ENCODE measurements around the gene RAB3GAP2.

Gene RAB3GAP2

DNA sequence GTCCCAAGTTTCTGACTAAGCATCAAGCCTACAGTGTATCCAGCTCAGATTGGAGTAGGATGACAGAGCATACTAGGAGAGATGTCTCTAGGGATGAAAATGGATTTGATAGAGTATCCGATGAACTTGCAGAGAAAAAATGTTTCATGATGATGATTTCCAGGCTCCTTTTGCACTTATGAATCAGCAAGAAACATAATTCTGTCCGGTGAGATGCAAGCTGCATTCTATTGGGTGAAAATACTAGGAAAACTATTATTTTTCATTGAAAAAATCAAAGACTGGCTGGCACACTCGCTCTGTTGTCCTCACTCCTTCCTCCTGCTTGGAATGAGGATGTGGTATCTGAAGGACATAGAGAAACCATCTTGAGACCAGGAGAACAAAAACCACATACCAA is 35.4 kb upstream of the RAB3GAP2 start:
- FAIRE-seq, result no peak
- DNase-seq (ENCODE audit: insufficient read length, low spot score), result no peak
- TF ChIP-seq POLR2AphosphoS5 (IDR thresholded peaks at IDR 0.05; ENCODE audit: low read depth, low read length), result no peak
- TF ChIP-seq POLR2A (IDR thresholded peaks at IDR 0.05; ENCODE audit: low read depth, low read length), result no peak
- TF ChIP-seq TAF1 (IDR thresholded peaks at IDR 0.05; ENCODE audit: low read depth, low read length), result no peak
- TF ChIP-seq POU2F2 (IDR thresholded peaks at IDR 0.05; ENCODE audit: low read depth, low read length), result no peak
- TF ChIP-seq SPI1 (IDR thresholded peaks at IDR 0.05; ENCODE audit: low read depth, low read length), result no peak
- TF ChIP-seq PAX5 (IDR thresholded peaks at IDR 0.05; ENCODE audit: insufficient read depth, low read length, severe bottlenecking), result no peak

DNA sequence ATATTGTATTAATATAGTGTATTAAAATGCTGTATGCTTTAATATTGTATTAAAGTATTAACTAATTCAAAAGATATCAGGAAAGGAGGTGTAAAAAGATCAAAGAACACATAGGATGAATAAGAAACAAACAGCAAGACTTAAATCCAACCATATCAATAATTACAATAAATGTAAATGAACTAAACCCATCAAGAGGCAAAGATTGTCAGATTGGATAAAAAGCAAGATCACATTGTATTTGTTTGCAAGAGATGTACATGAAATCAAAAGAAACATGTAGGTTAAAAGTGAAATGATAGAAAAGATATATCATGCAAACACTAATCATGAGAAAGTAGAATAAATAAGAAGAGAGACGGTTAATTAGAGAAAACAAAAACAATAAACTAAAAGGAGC is 34.1 kb upstream of the RAB3GAP2 start:
- no peak for TF ChIP-seq POLR2AphosphoS5 (IDR thresholded peaks at IDR 0.05; ENCODE audit: low read depth, low read length)
- TF ChIP-seq TAF1 (IDR thresholded peaks at IDR 0.05; ENCODE audit: low read depth, low read length), result no peak
- no peak for TF ChIP-seq SPI1 (IDR thresholded peaks at IDR 0.05; ENCODE audit: low read depth, low read length)
- TF ChIP-seq POU2F2 (IDR thresholded peaks at IDR 0.05; ENCODE audit: low read depth, low read length), result no peak
- TF ChIP-seq POLR2A (IDR thresholded peaks at IDR 0.05; ENCODE audit: low read depth, low read length), result no peak
- no peak for TF ChIP-seq PAX5 (IDR thresholded peaks at IDR 0.05; ENCODE audit: insufficient read depth, low read length, severe bottlenecking)
- DNase-seq (ENCODE audit: insufficient read length, low spot score) (no peak), FAIRE-seq (no peak)

DNA sequence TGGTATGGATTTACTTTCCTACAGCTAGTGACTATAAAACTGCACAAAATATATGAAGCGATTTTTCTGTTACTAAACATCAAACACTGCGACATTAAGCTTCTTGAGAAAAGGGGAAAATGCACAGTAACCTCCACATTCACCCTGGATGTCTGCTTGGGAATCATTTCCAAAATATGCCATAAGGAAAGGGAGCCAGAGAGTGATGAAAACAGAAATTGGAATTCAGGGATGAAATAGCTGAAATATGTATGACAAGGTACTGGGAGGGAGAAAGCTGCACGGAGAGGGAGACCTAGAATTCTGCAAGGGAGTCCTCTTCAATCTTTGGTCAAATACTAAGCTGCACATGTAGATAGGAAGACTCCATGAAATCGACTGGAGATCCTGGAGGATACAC is 31.6 kb upstream of the RAB3GAP2 start:
- no peak for TF ChIP-seq SPI1 (IDR thresholded peaks at IDR 0.05; ENCODE audit: low read depth, low read length)
- no peak for TF ChIP-seq POLR2A (IDR thresholded peaks at IDR 0.05; ENCODE audit: low read depth, low read length)
- TF ChIP-seq TAF1 (IDR thresholded peaks at IDR 0.05; ENCODE audit: low read depth, low read length), result no peak
- no peak for TF ChIP-seq PAX5 (IDR thresholded peaks at IDR 0.05; ENCODE audit: insufficient read depth, low read length, severe bottlenecking)
- no peak for TF ChIP-seq POU2F2 (IDR thresholded peaks at IDR 0.05; ENCODE audit: low read depth, low read length)
- TF ChIP-seq POLR2AphosphoS5 (IDR thresholded peaks at IDR 0.05; ENCODE audit: low read depth, low read length), result no peak
- no peak for FAIRE-seq
- DNase-seq (ENCODE audit: insufficient read length, low spot score), result no peak

- TF ChIP-seq PAX5 (IDR thresholded peaks at IDR 0.05; ENCODE audit: insufficient read depth, low read length, severe bottlenecking), result no peak
- TF ChIP-seq POLR2A (IDR thresholded peaks at IDR 0.05; ENCODE audit: low read depth, low read length), result no peak
- no peak for TF ChIP-seq TAF1 (IDR thresholded peaks at IDR 0.05; ENCODE audit: low read depth, low read length)
- FAIRE-seq (no peak), DNase-seq (ENCODE audit: insufficient read length, low spot score) (no peak)
Observed at GRCh38 chr1:220301630-220302029, 29.4 kb upstream of the RAB3GAP2 start.

DNA sequence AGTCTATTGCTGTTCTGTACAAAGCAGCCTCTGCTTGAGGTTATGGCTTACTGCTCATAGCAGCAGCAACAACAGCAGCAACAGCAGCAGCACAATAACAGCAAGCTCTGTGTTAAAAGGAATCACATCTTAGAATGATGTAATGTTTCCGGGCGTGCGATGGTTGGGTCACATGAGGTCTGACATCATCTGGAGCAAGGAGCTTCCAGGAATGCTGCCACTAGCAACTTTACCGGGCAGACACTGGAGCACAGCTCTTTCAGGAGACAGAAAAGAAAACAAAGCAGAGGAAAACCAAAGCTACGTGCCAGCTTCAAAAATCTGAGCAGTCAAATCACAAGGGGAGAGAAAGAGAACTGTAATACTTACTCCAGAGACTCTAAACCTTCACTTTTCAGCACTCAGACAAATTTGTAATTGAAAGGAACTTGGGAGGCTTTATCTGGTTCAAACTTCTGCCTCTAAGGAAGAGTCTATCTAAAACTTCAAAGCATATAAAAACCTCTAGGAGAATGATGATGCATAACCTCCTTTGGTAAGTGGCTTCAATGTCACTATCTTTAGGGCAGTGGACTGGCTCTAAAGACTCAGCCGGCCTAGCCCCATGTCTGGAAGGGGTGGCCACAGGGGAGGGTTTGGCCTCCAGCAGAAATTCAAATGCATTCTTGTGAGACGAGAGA is 28.3 kb upstream of the RAB3GAP2 start:
- FAIRE-seq (no peak), DNase-seq (ENCODE audit: insufficient read length, low spot score) (no peak)
- no peak for TF ChIP-seq TAF1 (IDR thresholded peaks at IDR 0.05; ENCODE audit: low read depth, low read length)
- TF ChIP-seq SPI1 (IDR thresholded peaks at IDR 0.05; ENCODE audit: low read depth, low read length), result no peak
- no peak for TF ChIP-seq PAX5 (IDR thresholded peaks at IDR 0.05; ENCODE audit: insufficient read depth, low read length, severe bottlenecking)
- no peak for TF ChIP-seq POLR2A (IDR thresholded peaks at IDR 0.05; ENCODE audit: low read depth, low read length)
- TF ChIP-seq POLR2AphosphoS5 (IDR thresholded peaks at IDR 0.05; ENCODE audit: low read depth, low read length), result no peak
- no peak for TF ChIP-seq POU2F2 (IDR thresholded peaks at IDR 0.05; ENCODE audit: low read depth, low read length)

DNA sequence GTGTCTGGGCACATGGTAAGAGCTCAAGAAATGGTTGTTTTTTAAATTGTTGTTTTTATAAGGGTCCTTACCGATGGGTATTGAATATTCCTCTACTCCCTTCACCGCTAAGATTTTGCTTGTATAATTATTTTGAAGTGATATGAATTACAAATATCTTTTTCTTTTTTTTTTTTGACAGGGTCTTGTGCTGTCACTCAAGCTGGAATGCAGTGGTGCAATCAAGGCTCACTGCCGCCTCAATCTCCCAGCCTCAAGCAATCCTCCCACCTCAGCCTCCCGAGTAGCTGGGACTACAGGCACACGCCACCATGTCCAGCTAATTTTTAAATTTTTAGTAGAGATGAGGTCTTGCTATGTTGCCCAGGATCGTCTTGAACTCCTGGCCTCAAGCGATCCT is 27.1 kb upstream of the RAB3GAP2 start:
- no peak for DNase-seq (ENCODE audit: insufficient read length, low spot score)
- no peak for FAIRE-seq
- TF ChIP-seq PAX5 (IDR thresholded peaks at IDR 0.05; ENCODE audit: insufficient read depth, low read length, severe bottlenecking), result no peak
- no peak for TF ChIP-seq POU2F2 (IDR thresholded peaks at IDR 0.05; ENCODE audit: low read depth, low read length)
- TF ChIP-seq SPI1 (IDR thresholded peaks at IDR 0.05; ENCODE audit: low read depth, low read length), result no peak

DNA sequence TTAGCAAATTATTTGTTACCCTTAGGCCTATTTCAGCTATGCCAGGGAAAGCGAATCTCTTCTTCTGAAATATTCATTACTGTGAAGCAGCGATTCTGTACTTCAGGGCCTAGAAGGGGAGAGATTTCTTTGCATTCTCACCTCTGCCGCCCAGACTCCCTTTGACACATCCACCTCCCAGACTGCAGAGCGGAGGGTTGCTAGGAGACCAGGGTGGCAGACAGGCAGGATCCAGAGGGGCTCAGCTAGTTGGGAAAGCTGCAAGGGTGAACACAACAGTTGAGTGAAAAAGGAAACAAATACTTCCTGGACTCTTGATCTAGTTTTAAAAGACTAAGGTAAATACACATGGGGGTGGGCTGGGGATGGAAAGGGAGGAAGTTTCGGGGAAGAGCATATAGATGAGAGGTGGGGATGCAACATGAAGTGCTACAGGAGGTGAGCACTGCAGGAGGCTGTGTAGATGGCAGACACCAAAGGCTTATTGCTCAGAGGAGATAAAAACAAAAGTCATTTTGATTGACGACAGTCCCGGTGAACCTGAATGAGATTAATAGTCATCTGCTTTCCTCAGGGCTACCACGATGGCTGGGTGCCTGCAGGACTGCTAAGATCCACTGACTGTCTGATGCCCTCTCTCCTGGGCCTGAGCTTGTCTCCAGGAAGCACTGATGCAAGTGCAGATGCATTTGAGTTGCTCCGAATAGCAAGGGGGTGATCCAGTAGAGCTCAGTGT is 26.4 kb upstream of the RAB3GAP2 start:
- DNase-seq (ENCODE audit: insufficient read length, low spot score) (no peak), FAIRE-seq (no peak)
- TF ChIP-seq SPI1 (IDR thresholded peaks at IDR 0.05; ENCODE audit: low read depth, low read length), result no peak
- TF ChIP-seq POLR2A (IDR thresholded peaks at IDR 0.05; ENCODE audit: low read depth, low read length), result no peak
- no peak for TF ChIP-seq POU2F2 (IDR thresholded peaks at IDR 0.05; ENCODE audit: low read depth, low read length)
- no peak for TF ChIP-seq PAX5 (IDR thresholded peaks at IDR 0.05; ENCODE audit: insufficient read depth, low read length, severe bottlenecking)
- TF ChIP-seq TAF1 (IDR thresholded peaks at IDR 0.05; ENCODE audit: low read depth, low read length), result no peak
- no peak for TF ChIP-seq POLR2AphosphoS5 (IDR thresholded peaks at IDR 0.05; ENCODE audit: low read depth, low read length)

GRCh38 chr1:220296981-220297380 is 24.7 kb upstream of the RAB3GAP2 start:
- DNase-seq (ENCODE audit: insufficient read length, low spot score) (no peak), FAIRE-seq (no peak)
- TF ChIP-seq TAF1 (IDR thresholded peaks at IDR 0.05; ENCODE audit: low read depth, low read length) (no peak), SPI1 (IDR thresholded peaks at IDR 0.05; ENCODE audit: low read depth, low read length) (no peak), PAX5 (IDR thresholded peaks at IDR 0.05; ENCODE audit: insufficient read depth, low read length, severe bottlenecking) (no peak), POLR2A (IDR thresholded peaks at IDR 0.05; ENCODE audit: low read depth, low read length) (no peak), POLR2AphosphoS5 (IDR thresholded peaks at IDR 0.05; ENCODE audit: low read depth, low read length) (no peak), POU2F2 (IDR thresholded peaks at IDR 0.05; ENCODE audit: low read depth, low read length) (no peak)

GRCh38 chr1:220294846-220295301 is 22.6 kb upstream of the RAB3GAP2 start:
- TF ChIP-seq PAX5 (IDR thresholded peaks at IDR 0.05; ENCODE audit: insufficient read depth, low read length, severe bottlenecking) (no peak), SPI1 (IDR thresholded peaks at IDR 0.05; ENCODE audit: low read depth, low read length) (no peak), POU2F2 (IDR thresholded peaks at IDR 0.05; ENCODE audit: low read depth, low read length) (no peak), TAF1 (IDR thresholded peaks at IDR 0.05; ENCODE audit: low read depth, low read length) (no peak), POLR2A (IDR thresholded peaks at IDR 0.05; ENCODE audit: low read depth, low read length) (no peak), POLR2AphosphoS5 (IDR thresholded peaks at IDR 0.05; ENCODE audit: low read depth, low read length) (no peak)
- FAIRE-seq (no peak), DNase-seq (ENCODE audit: insufficient read length, low spot score) (no peak)
